Measurements from ENCODE around the gene DCBLD1. TPM values are rescaled to one million over a fixed set of nuclear protein-coding genes. Genes with fewer than 3 reads are reported as not detected.

Gene DCBLD1
- total and polyA plus RNA-seq, 2 of the 4 experiments (the other 2 are of a cell fraction) = 21.1 to 27.8 TPM

DNA sequence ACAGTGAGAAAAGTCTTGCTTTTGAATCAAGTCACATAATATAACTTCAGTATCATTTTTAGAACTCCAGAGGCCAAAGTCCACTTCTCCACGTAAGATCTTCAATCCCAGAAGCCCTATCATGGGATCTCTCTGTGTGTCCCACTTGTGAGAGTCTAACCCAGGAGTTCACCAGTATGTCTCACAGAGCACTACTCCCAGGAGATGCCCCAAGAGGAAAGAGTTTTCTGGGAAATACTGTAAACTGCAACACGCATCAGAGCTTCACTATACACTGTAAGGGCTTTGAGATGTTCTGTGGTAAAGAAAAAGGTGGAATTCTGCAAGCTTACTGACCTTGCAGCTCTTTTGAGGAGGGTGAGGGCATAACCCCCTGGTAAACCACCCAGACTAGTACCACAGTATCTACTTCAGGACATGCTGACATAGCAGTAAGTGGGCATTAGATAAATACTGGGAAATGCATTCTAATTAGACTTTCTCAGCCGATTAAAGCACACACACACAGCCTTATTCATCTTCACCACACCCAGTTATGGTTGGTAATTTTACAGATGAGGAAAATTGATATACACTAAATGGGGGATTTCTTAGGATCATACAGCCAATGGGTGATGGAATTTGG is 12.3 kb downstream of the DCBLD1 start:
- peak overlapping the region; percentile 6; the same call in 1 of the 2 replicates for H3K27ac ChIP-seq (ENCODE audit: insufficient read depth, low read length)
- H2BK15ac ChIP-seq (ENCODE audit: low read depth, low read length) = peak overlapping the region; percentile 27; the same call in 2 of the 3 replicates
- POLR2A ChIA-PET (ENCODE audit: unreplicated experiment) = no interaction called here
- H4K5ac ChIP-seq (ENCODE audit: low read depth, low read length) = peak overlapping the region; percentile 57
- peak overlapping the region; percentile 79 for H2AK9ac ChIP-seq (replicated peaks; ENCODE audit: low read depth, low read length, poor library complexity)
- peaks cover 29% of the 10 kb centered on the region for H3K4me1 ChIP-seq (ENCODE audit: control insufficient read depth, insufficient read depth, low read length)
- peak overlapping the region; percentile 88 for H2AK5ac ChIP-seq (ENCODE audit: low read depth, low read length)
- no CpG with 5 or more reads among the region's 3 CpGs for WGBS, 2 experiments (ENCODE audit: extremely low coverage in 2 of 2, insufficient read length in 1 of 2)
- peaks cover 13 to 47% of the 10 kb centered on the region in 2 experiments for H3K79me1 ChIP-seq (ENCODE audit: low read depth in 1 of 2, low read length in 2 of 2)
- H2AFZ ChIP-seq (replicated peaks; ENCODE audit: low read length, poor library complexity) = peak overlapping the region; percentile 5
- peak overlapping the region; percentile 87 for H2BK20ac ChIP-seq (ENCODE audit: low read depth, low read length)
- peak overlapping the region; percentile 93 for H3K4ac ChIP-seq (ENCODE audit: low read depth, low read length)
- peak overlapping the region; percentile 95; the same call in 1 of the 2 replicates for H3K4me2 ChIP-seq (ENCODE audit: low read depth, low read length)
- 0 out of 2 replicates have a peak overlapping the region, but pooled peaks have one; percentile 27 for H3K56ac ChIP-seq (ENCODE audit: extremely low read depth, insufficient read depth, low read length)
- no peak for ATAC-seq (ENCODE audit: low read depth)
- peaks cover 5% of the 10 kb centered on the region for H3K9me1 ChIP-seq (ENCODE audit: insufficient read depth, low read length)
- H2BK5ac ChIP-seq (ENCODE audit: low read depth, low read length, poor library complexity, severe bottlenecking) = peak overlapping the region; percentile 99
- dilution Hi-C loops (cut with HindIII; ENCODE audit: low sequenced_read_pairs, unreplicated experiment) (no loop called here), in situ Hi-C loops (cut with MboI; ENCODE audit: low sequenced_read_pairs) (no loop called here), intact Hi-C loops (cut with micrococcal nuclease) (no loop called here)
- no peaks in the 10 kb centered on the region for H4K20me1 ChIP-seq (ENCODE audit: insufficient read depth, low read length)
- TF ChIP-seq RAD21 (IDR thresholded peaks at IDR 0.05; ENCODE audit: low read length) (no peak), MAFK (IDR thresholded peaks at IDR 0.05; ENCODE audit: low read depth, low read length) (peak; percentile 73)
- CTCF ChIA-PET = interaction anchor here (0.8 kb wide), 1 partner anchor 17 kb away, joined by 4 read pairs; no protein-coding TSS in a partner anchor
- H3K27me3 ChIP-seq (ENCODE audit: control insufficient read depth, insufficient read depth, low read length) = no peaks in the 10 kb centered on the region
- 0 out of 2 replicates have a peak overlapping the region, but pooled peaks have one; percentile 46 for H3K9ac ChIP-seq (ENCODE audit: low read depth, low read length)
- H3K14ac ChIP-seq (replicated peaks; ENCODE audit: low read depth, low read length) = peak overlapping the region; percentile 81
- peak overlapping the region; percentile 82 for H3K23ac ChIP-seq (ENCODE audit: low read depth, low read length)
- H4K91ac ChIP-seq (ENCODE audit: insufficient read depth, low read depth, low read length) = peak overlapping the region; percentile 79
- peak overlapping the region in 1 of 2 experiments; percentile 82; a peak in 2 of 4 replicates for H4K8ac ChIP-seq (ENCODE audit: low read depth in 2 of 2, low read length in 2 of 2)
- 0 out of 2 replicates have a peak, but pooled peaks cover 2% of the 10 kb centered on the region for H3K36me3 ChIP-seq (ENCODE audit: control insufficient read depth, insufficient read depth, low read length)
- H3K18ac ChIP-seq (ENCODE audit: low read depth, low read length) = peak overlapping the region; percentile 36; the same call in 1 of the 2 replicates
- BruUV-seq (replicated peaks) = no TSS peak
- no peak overlapping the region for H3K4me3 ChIP-seq (ENCODE audit: insufficient read depth, low read depth, low read length)
- H2BK120ac ChIP-seq (ENCODE audit: low read depth, low read length) = peak overlapping the region; percentile 91
- no peak for DNase-seq
- no peaks in the 10 kb centered on the region for H3K9me3 ChIP-seq (ENCODE audit: control insufficient read depth, insufficient read depth, low read length)
